ENCODE results near the gene NUDT1. TPM values are rescaled to one million over a fixed set of nuclear protein-coding genes. Genes with fewer than 3 reads are reported as not detected.

NUDT1 gene
- total and polyA plus RNA-seq, 2 donors (not counting 3 experiments of a cell fraction or from before 2014, with no cell fraction given): 23.9 to 25.9 TPM

- dilution Hi-C loops (cut with MboI; ENCODE audit: extremely low pct_ligation_motif_present, low sequenced_read_pairs) (no loop called here), intact Hi-C loops (cut with micrococcal nuclease) (no loop called here)
- Histone ChIP-seq H3K9me1 (replicated peaks; ENCODE audit: control insufficient read depth, extremely low read depth, insufficient read depth, low read length) (no peaks in the 10 kb centered on the region), H3K36me3 (ENCODE audit: control insufficient read depth in 2 of 2, extremely low read depth in 1 of 2, insufficient read depth in 2 of 2, low read length in 2 of 2) (peaks cover 7 to 16% of the 10 kb centered on the region in 2 experiments), H3K4me2 (ENCODE audit: insufficient read depth, low read length) (no peak overlapping the region), H3K4me1 (ENCODE audit: control insufficient read depth, extremely low read depth, insufficient read depth, low read length) (peaks cover 22% of the 10 kb centered on the region), H2AFZ (ENCODE audit: low read depth, low read length) (no peak overlapping the region), H3K27ac (ENCODE audit: insufficient read depth, low read depth, low read length) (no peak overlapping the region), H3K4me3 (replicated peaks in 1 of 3; ENCODE audit: insufficient read depth in 1 of 3, low read depth in 1 of 3, low read length in 3 of 3) (no peak overlapping the region), H3K27me3 (ENCODE audit: control insufficient read depth in 2 of 2, insufficient read depth in 2 of 2, low read length in 2 of 2) (no peaks in the 10 kb centered on the region), H3K79me2 (ENCODE audit: control insufficient read depth, insufficient read depth, low read length) (peaks cover 25% of the 10 kb centered on the region), H4K20me1 (replicated peaks; ENCODE audit: control insufficient read depth, extremely low read depth, insufficient read depth, low read length) (no peaks in the 10 kb centered on the region), H3K9me3 (replicated peaks; ENCODE audit: control insufficient read depth, insufficient read depth, low read length) (no peaks in the 10 kb centered on the region), H3K9ac (replicated peaks; ENCODE audit: extremely low read depth, insufficient read depth, low read length) (no peak overlapping the region)
- no peak for TF ChIP-seq FOS (IDR thresholded peaks at IDR 0.05; ENCODE audit: borderline replicate concordance, insufficient read depth, low read length)
- TF ChIP-seq POLR2A (IDR thresholded peaks at IDR 0.05; ENCODE audit: low read depth, low read length): no peak
- no peak for TF ChIP-seq JUN (IDR thresholded peaks at IDR 0.05; ENCODE audit: borderline replicate concordance, insufficient read depth, insufficient read length, low read depth)
- no peak for TF ChIP-seq MAX (IDR thresholded peaks at IDR 0.05; ENCODE audit: insufficient read depth, insufficient read length)
- no peak for TF ChIP-seq EZH2 (IDR thresholded peaks at IDR 0.05; ENCODE audit: borderline replicate concordance, low read depth, low read length, severe bottlenecking)
- TF ChIP-seq POLR2AphosphoS5 (IDR thresholded peaks at IDR 0.05; ENCODE audit: insufficient read depth, low read depth, low read length): no peak
- no peak for TF ChIP-seq MYC (IDR thresholded peaks at IDR 0.05; ENCODE audit: low read depth, low read length)
- no peak for TF ChIP-seq CTCF (IDR thresholded peaks at IDR 0.05; ENCODE audit: extremely low read depth in 1 of 2, insufficient read depth in 1 of 2, low read depth in 1 of 2, low read length in 2 of 2)
- TF ChIP-seq GATA2 (IDR thresholded peaks at IDR 0.05; ENCODE audit: insufficient read depth, insufficient read length, low read depth, low read length): no peak
- CTCF ChIA-PET: interaction anchor here (1.0 to 3.1 kb wide), 2 partner anchors 18 to 118 kb away, joined by 4 to 16 read pairs; no protein-coding TSS in a partner anchor
- POLR2A ChIA-PET: no interaction called here
- no peak for DNase-seq (ENCODE audit: low read depth, low spot score)
- no TSS peak for BruUV-seq (replicated peaks)
- no peak for FAIRE-seq
Measured at GRCh38 chr7:2230226-2230625, 11.8 kb upstream of the NUDT1 start.

All from endothelial cell of umbilical vein (primary cell).